Limb (tissue), 2 donors: ENCODE data around the gene TTC23L.

Experiments
- DNase-seq, 2 donors: peaks; one replicate each; pipeline ENCODE4 v3.0.0-alpha.2; 2016; ENCODE audit errors: extremely low spot score in 2 of 2

The TTC23L gene

GRCh38 chr5:34868791-34869190 lies 29.8 kb downstream of the TTC23L start:
- DNase-seq, result no peak

DNA sequence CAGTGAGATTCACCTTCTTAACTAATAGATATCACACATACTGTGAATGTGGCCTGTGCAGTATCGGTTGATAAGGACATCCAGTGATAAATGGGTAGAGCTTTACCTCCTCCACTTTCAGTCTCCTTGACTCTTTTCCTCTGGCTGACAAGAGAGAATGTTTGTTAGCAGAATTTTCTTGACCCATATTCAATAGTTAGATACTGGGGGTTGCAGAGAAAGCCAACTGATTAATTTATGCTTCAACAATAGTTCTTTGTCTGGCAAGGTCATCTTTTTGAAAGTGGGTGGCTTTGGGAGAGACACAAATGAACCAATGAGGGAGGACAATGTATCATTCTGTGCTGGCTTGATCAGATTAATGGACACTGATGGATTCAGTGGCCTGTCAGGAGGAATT lies 30.3 kb downstream of the TTC23L start:
- DNase-seq, result no peak

- DNase-seq, result no peak
Measured at GRCh38 chr5:34870382-34870781, 31.4 kb downstream of the TTC23L start.

DNA sequence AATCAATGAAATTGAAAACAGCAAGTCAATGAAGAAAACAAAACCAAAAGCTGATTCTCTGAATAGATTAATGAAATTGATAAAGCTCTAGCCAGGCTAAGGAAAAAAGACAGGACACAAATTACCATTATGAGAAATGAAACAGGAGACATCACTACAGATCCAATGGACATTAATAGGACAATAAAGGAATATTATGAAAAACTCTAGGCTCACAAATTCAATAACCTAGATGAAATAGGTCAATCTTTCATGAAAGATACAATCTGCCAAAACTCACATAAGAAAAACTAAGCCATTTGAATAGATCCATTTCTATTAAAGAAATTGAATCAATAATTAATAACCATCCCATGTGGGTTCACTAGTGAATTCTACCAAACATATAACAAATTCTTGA lies 37.3 kb downstream of the TTC23L start:
- DNase-seq, result no peak

GRCh38 chr5:34881246-34881645 lies 42.3 kb downstream of the TTC23L start:
- DNase-seq, result no peak

- DNase-seq, result no peak
Measured at GRCh38 chr5:34886392-34887119, 47.6 kb downstream of the TTC23L start.

GRCh38 chr5:34889394-34889793 lies 50.4 kb downstream of the TTC23L start:
- no peak for DNase-seq

DNA sequence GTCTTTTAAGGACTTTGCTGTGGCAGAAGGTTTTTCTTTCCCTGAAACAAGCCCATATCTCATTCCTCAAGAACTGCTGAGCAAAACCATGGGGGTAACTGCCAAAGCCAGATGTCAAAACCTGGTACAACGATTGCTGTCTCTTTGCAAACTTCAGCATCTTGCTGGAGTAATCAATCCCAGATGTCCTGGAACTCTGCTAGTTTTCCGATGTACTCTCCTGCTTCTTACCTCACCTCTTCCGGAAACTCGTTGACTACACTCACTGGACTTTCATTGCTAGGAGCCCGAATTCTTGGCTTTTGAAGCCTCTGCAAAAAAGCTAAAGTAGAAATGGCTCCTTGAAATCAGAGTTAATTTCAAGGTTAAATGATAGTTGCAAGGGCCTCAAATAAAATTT lies 53.0 kb downstream of the TTC23L start:
- DNase-seq, result peak; percentile 51 to 89

GRCh38 chr5:34892414-34892813 lies 53.5 kb downstream of the TTC23L start:
- DNase-seq, result no peak

- no peak for DNase-seq
Measured at GRCh38 chr5:34894716-34895115, 55.8 kb downstream of the TTC23L start.

DNA sequence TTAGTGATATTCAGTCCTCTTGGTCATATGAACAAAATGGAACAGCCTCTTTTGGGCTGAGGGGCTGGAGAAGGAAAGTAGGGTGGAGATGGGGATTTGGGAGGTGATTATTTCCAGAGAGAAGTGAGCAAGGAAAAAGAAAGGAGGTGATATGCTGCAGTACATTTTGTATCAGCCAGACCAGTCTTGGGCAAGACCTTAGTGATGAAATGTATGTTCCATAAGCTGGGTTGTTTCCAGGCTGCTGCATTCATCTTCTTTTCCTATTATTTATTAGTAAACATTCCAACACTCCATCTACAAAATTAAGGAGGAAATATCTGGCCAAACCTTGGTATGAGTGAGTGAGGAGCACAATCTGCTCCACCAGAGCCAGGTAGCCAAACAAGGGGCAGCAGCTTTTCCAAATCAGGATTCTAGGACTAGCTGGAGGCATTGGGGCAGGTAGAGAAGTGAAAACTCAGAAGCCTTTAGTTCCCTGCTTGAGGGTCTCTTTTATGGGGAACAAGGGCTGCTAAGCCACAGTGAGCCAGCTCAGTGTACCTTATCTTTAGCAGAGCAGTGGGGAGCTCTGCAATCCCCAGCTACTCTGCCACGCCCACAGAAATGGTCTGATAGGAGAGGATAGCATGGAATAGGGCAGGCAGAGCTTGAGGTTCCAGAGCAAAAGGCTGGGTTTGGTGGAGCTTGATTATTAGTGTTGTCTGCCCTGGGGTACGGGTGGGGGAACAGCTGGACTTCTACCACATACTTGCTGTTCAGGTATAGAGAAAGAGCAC lies 56.9 kb downstream of the TTC23L start:
- no peak for DNase-seq

DNA sequence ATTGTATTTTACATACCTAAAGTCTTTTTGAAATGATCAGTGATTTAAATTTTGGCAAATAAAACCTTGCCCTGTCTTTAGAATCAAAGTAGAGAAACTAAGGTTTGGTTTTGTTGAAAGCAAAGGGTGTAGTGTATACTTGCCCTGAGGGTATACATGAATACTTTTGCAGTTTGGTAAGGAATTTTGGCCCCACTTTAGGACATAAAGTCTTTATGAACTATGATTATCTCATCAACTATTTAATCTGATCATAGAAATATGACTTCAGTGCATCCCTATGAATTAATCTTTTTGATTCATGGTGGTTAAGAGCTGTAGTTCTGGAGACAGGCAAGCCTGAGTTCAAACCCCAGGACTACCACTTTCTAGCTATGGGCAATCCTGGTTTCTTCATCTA lies 58.7 kb downstream of the TTC23L start:
- no peak for DNase-seq

- peak; percentile 83 to 87 for DNase-seq
Measured at GRCh38 chr5:34898258-34898895, 59.4 kb downstream of the TTC23L start.

GRCh38 chr5:34899066-34899465 lies 60.1 kb downstream of the TTC23L start:
- no peak for DNase-seq

- DNase-seq, result no peak
Measured at GRCh38 chr5:34900652-34901051, 61.7 kb downstream of the TTC23L start.

DNA sequence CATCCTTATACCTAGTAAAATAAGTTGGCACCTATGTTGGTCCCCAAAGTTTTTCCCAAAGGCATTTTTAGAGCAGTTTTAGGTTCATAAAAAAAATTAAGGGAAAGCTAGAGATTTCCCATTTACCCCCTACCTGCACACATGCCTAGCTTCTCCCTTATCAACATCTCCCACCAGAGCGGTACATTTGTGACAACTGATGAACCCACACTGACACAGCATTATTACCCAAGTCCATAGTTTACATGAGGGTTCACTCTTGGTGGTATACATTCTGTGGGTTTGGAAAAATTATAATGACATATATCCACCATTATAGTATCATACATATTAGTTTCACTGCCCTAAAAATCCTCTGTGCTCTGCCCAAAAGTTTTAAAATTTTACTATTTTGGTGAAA lies 64.3 kb downstream of the TTC23L start:
- no peak for DNase-seq

- no peak for DNase-seq
Measured at GRCh38 chr5:34905564-34905963, 66.6 kb downstream of the TTC23L start.

GRCh38 chr5:34913072-34913471 lies 74.1 kb downstream of the TTC23L start:
- DNase-seq, result no peak

- DNase-seq, result peak in 1 of 2 donors; percentile 51
Measured at GRCh38 chr5:34914671-34915138, 75.7 kb downstream of the TTC23L start.

GRCh38 chr5:34915139-34915855 lies 76.3 kb downstream of the TTC23L start, which contains the start of the genes BRIX1 and RAD1:
Gene BRIX1, plus strand, starts transcription at chr5:34915711. Its CDS starts 28 bp downstream, at chr5:34915739.
Gene RAD1, minus strand, starts transcription at chr5:34915504. Its CDS starts 612 bp downstream, at chr5:34914892.
- peak; percentile 97 to 98 for DNase-seq

- no peak for DNase-seq
Measured at GRCh38 chr5:34915856-34916192, 76.9 kb downstream of the TTC23L start.

- DNase-seq, result no peak
Measured at GRCh38 chr5:34916518-34916917, 77.6 kb downstream of the TTC23L start.
